Testis (tissue), 2 donors: Measurements from ENCODE around the gene BBS12.

Experiments used
- POLR2A ChIP-seq: fragments of 450-650 bp; IDR thresholded peaks from one replicate; pipeline ENCODE4 v1.6.1; 2017; ENCODE audit warnings: antibody characterized with exemption, mild to moderate bottlenecking, moderate library complexity
- TF ChIP-seq, protein P1 (sequence below), 3 experiments: fragments of 450-650 bp in 2 of 3; fragments of 200-600 bp in 1 of 3; sonication (generic) in 1 of 3; IDR thresholded peaks; one replicate each; pipeline ENCODE4 v1.5.1; 2016 to 2019; ENCODE audit warnings: antibody characterized with exemption in 3 of 3, mild to moderate bottlenecking in 2 of 3, moderate library complexity in 1 of 3

DNA sequence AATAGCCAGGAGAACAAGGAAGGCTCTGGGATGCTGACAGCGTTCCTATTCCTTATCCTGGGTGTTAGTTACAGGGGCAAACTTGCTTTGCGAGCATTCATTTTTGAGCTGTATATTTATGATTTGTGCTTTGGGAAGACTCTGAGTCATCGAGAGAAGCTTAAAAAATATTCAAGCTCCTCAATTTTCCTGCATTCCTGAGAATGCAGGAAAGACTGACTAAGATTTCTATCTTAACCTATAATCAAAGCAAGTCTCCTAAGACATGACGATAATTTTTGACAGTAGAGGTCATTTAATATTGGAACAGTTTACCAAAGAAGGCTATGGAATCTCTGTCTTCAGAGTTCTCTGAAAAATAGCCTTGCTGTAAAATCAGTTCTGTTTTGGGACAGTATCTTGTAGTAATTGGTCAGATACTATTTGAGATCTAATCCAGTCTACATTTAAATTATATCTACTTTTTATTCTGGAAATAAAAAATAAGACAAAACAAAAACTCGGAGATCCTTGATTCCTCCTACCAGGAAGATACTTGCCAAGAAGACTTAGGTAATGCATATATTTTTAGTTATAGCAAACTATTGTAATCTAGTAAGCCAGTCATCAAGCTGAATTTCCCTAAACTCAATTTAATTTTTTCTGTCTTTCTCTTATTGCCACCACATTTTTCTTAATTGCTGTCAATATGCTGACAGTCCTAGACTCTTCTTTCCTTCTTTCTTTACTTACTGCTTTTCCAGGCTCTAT is 31.7 kb downstream of the BBS12 start:
- TF ChIP-seq, protein P1, sequence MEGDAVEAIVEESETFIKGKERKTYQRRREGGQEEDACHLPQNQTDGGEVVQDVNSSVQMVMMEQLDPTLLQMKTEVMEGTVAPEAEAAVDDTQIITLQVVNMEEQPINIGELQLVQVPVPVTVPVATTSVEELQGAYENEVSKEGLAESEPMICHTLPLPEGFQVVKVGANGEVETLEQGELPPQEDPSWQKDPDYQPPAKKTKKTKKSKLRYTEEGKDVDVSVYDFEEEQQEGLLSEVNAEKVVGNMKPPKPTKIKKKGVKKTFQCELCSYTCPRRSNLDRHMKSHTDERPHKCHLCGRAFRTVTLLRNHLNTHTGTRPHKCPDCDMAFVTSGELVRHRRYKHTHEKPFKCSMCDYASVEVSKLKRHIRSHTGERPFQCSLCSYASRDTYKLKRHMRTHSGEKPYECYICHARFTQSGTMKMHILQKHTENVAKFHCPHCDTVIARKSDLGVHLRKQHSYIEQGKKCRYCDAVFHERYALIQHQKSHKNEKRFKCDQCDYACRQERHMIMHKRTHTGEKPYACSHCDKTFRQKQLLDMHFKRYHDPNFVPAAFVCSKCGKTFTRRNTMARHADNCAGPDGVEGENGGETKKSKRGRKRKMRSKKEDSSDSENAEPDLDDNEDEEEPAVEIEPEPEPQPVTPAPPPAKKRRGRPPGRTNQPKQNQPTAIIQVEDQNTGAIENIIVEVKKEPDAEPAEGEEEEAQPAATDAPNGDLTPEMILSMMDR (IDR thresholded peaks at IDR 0.05) = no peak
- TF ChIP-seq POLR2A = no peak
